ENCODE results near the gene C1QTNF1.
"Not testable (repeated sequence)": the region's sequence is repeated elsewhere in the genome, so short reads cannot be mapped to it uniquely, and the experiment has no call there.

C1QTNF1 gene

GRCh38 chr17:79006794-79007503, 17.0 kb upstream of the C1QTNF1 start:
- DNase-seq, result no peak

- DNase-seq, result no peak
Measured at GRCh38 chr17:79007504-79008381, 16.2 kb upstream of the C1QTNF1 start.

- DNase-seq, result no peak
Measured at GRCh38 chr17:79008666-79009387, 15.1 kb upstream of the C1QTNF1 start.

GRCh38 chr17:79009397-79010303, 14.3 kb upstream of the C1QTNF1 start, which contains the start of gene CANT1:
Gene CANT1 (minus strand): TSS chr17:79009764. CDS start chr17:78997622, 12,142 bp downstream.
- DNase-seq, result peak; percentile 82 to 83

GRCh38 chr17:79010304-79010646, 13.7 kb upstream of the C1QTNF1 start:
- DNase-seq, result no peak

GRCh38 chr17:79011451-79012147, 12.4 kb upstream of the C1QTNF1 start:
- DNase-seq, result no peak

- no peak for DNase-seq
Measured at GRCh38 chr17:79012563-79013134, 11.3 kb upstream of the C1QTNF1 start.

- DNase-seq, result no peak
Measured at GRCh38 chr17:79014158-79014758, 9.7 kb upstream of the C1QTNF1 start.

GRCh38 chr17:79017546-79018369, 6.2 kb upstream of the C1QTNF1 start:
- no peak for DNase-seq

- no peak for DNase-seq
Measured at GRCh38 chr17:79018370-79018695, 5.6 kb upstream of the C1QTNF1 start.

GRCh38 chr17:79019261-79019631, 4.7 kb upstream of the C1QTNF1 start:
- DNase-seq, result no peak

GRCh38 chr17:79019632-79020584, 4.1 kb upstream of the C1QTNF1 start:
- peak; percentile 46 to 59 for DNase-seq

GRCh38 chr17:79020631-79021301, 3.2 kb upstream of the C1QTNF1 start:
- DNase-seq, result no peak

- DNase-seq, result not testable (repeated sequence)
Measured at GRCh38 chr17:79021929-79022328, 2.0 kb upstream of the C1QTNF1 start.

- no peak for DNase-seq
Measured at GRCh38 chr17:79022507-79022991, 1.4 kb upstream of the C1QTNF1 start.

GRCh38 chr17:79023180-79023705, 726 bp upstream of the C1QTNF1 start:
- no peak for DNase-seq

- DNase-seq, result no peak
Measured at GRCh38 chr17:79024901-79025737, 1.1 kb downstream of the C1QTNF1 start.
